OCI-LY1 (cell line): Measurements from ENCODE around the gene CD6.

ENCODE experiments used
- EZH2 ChIP-seq: fragments of 200-600 bp; sonication (generic), shearing (Covaris generic); IDR thresholded peaks from 2 replicates; pipeline ENCODE4 v1.8.0; 2017; ENCODE audit warnings: borderline replicate concordance, mixed run types, mild to moderate bottlenecking, antibody characterized with exemption, low read length, moderate library complexity, mixed read lengths
- TF ChIP-seq, protein P1 (sequence below): fragments of 200-600 bp; sonication (generic), shearing (Covaris generic); IDR thresholded peaks from 2 replicates; pipeline ENCODE4 v1.5.1; 2017; ENCODE audit warnings: mild to moderate bottlenecking, antibody characterized with exemption, low read length, moderate library complexity, mixed read lengths

DNA sequence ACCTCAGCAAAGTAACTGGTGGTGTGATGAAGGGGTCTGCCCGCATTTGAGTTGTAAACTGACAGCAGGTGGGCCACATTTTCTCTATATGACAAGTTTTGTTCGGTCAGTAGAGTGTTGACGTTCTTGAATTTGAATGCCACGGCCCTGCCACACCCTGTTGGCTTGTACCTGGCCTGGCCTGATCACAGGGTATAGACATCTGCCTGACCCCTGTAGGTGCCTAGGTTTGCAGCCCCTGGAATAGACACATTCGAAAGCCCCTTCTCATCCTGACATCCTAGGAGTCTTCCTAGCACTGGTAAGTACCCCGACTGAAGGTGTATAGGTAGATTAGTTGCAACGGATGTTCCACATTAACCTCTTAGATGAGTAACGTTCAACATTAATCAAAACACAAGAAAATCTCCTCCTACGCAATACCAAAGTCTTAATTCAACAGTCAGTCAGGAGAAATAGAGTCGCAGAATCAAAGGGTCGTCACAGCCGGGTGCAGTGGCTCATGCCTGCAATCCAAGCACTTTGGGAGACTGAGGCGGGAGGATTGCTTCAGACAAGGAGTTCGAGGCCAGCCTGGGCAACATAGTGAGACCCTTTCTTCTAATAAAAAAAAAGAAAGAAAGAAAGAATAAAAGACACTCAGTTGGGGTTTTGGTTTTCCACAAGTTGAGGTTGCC is 87.2 kb downstream of the CD6 start:
- TF ChIP-seq, protein P1, sequence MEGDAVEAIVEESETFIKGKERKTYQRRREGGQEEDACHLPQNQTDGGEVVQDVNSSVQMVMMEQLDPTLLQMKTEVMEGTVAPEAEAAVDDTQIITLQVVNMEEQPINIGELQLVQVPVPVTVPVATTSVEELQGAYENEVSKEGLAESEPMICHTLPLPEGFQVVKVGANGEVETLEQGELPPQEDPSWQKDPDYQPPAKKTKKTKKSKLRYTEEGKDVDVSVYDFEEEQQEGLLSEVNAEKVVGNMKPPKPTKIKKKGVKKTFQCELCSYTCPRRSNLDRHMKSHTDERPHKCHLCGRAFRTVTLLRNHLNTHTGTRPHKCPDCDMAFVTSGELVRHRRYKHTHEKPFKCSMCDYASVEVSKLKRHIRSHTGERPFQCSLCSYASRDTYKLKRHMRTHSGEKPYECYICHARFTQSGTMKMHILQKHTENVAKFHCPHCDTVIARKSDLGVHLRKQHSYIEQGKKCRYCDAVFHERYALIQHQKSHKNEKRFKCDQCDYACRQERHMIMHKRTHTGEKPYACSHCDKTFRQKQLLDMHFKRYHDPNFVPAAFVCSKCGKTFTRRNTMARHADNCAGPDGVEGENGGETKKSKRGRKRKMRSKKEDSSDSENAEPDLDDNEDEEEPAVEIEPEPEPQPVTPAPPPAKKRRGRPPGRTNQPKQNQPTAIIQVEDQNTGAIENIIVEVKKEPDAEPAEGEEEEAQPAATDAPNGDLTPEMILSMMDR = no peak
- no peak for TF ChIP-seq EZH2
